ENCODE data around the gene EPM2AIP1. TPM values are rescaled to one million over a fixed set of nuclear protein-coding genes. Genes with fewer than 3 reads are reported as not detected.
"Not testable (repeated sequence)": the region's sequence is repeated elsewhere in the genome, so short reads cannot be mapped to it uniquely, and the experiment has no call there.

Gene EPM2AIP1
- polyA plus RNA-seq, 5 donors = 37.3 to 74.3 (median 63.4) TPM

DNA sequence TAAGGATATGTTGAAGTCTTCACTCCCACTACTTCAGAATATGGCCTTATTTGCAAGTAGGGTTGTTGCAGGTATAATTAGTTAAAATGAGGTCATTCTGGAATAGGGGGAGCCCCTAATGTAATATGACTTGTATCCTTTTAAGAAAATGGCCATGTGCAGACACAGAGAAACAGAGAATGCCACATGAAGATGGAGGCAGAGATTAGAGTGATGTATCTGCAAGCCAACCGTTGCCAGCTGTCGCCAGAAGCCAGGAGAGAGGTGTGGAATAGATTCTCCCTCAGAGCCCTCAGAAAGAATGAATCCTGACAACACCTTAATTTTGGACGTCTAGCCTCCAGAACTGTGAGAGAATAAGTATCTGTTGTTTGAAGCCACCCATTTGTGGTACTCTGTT lies 36.8 kb downstream of the EPM2AIP1 start:
- no peak for DNase-seq

DNA sequence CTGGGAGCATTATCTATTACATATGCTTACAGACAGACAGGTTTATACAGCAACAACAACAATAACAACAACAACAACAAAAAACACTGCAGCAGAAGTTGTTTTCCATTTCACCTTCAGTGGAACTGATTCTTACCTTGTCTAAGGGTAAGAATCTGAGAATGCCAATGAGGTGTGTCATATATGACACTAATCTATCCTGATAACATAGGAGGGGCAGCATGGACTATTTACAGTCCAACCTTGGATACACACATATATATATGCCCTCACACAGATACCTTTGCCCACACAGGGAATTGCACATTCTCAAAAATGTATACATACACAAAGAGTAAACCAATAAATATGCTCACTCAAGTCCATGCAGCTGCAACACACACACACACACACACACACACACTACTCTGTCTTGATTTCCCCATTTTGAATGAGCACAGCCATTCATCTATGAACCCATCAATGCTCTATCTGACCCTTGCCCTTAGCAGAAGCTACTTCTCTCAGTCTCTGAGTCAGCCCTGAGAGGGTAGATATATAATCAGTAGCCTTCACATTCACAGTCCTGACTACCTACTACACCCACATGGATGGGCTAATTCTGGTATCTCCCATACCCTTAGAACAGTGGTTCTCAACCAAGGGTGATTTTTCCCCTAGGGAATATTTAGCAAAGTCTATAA lies 38.3 kb downstream of the EPM2AIP1 start:
- DNase-seq = no peak

DNA sequence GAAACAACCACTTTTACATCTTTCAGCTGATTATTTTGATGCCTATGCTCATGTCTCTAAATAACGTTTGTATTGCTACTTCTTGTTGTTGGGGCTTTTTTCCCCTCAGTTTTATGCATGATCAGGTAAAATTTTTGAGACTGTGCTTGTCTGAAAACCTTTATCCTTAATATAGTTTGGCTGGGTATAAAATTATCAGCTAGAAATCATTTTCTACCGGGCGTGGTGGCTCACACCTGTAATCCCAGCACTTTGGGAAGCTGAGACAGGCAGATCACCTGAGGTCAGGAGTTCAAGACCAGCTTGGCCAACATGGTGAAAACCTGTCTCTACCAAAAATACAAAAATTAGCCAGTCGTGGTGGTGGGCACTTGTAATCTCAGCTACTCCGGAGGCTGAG lies 45.1 kb downstream of the EPM2AIP1 start:
- DNase-seq = not testable (repeated sequence)

DNA sequence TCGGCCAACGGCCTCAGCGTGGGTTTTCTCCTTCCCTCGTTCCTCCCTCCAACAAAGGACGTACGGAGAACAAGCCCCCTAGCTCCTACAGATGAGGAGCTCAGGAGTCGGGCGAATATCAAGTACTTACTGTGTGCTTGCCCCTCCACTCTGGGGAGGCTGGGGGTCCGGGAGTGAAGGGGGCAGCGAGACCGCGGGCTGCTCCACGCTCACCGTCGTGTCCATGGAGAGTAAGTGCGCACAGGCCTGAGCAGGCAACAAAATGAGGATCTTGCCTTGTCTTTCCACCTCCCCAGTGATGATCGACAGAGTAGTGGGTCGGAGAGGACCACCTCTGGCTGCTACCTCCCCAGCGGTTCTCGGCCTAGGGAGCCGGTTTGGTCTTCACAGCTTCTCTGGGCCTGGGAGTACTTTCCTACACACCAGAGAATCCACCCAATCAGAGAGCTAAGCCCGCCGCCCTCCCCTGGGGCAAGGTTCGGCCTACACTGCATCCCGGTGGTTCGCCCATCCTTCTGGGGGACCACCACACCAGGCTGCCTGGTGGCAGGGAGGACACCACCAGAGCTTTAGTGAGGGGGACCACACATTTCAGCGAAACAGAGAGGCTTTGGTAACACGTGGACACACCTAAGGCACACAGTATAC lies 47.5 kb downstream of the EPM2AIP1 start:
- no peak for DNase-seq

DNA sequence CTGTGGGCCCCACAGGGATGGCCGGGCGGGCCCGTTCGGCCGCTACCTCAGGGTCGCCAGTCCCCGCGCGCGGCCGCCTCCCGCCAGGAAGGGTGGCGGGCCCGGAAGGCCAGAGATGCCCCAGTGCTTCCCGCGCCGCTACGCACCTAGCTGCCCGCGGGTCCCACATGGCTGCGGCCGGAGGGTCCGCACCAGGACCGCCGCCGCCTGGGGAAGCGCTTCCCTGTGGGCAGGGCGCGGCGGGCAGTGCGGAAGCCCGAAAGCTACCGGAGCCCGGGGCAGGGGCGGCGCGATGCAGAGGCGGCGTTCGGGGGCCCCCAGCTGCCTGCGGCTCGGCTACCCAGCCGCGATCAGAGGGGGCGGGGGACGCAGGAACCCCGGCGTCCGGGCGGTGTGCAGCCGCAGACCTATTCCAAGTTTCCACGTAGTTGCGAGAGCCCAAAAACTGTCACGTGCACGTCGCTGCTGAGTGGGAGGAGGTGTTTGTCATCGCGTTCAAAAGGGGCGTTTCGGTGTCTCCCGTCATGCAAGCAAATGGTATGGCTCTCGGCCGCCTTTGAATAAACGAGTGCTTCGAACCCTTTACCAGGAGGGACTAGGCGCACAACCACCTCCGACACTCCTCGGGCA lies 48.2 kb downstream of the EPM2AIP1 start, which contains the start of gene TRANK1:
TRANK1 (minus strand) TSS at position 414 of the 630 bp plus-strand sequence; CDS start at position 169, 245 bp downstream.
- DNase-seq = peak; percentile 66 to 71

DNA sequence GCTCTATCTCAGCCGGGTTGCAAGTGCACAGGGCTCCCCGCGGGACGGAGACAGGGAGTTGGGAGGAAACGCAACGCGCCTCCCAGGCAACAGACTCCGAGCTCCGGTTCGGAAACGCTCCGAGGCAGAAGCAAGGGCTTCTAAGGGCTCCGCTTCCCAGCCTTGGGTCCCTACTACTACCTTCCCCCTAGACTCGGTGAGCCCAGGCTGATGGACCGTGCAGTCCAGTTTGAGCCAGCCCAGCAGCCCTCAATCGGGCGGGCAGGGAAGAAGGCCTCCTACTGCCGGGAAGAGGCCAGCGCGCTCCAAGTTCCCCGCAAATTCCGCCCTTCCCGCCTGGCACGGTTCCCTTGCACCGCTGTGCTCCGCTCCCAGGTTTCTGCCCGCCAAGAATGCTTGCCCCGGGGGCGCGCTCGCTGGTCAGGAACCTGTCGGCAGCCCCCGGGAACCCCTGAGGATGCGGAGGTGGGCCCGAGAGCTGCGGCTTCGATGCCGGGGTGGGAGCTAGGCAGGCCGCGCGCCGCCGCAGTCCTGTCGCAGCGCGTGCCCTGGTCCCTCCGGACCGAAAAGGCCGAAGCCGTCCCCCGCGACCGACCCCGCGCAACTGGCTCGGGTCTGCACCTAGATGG lies 48.8 kb downstream of the EPM2AIP1 start:
- DNase-seq = peak; percentile 67 to 78

DNA sequence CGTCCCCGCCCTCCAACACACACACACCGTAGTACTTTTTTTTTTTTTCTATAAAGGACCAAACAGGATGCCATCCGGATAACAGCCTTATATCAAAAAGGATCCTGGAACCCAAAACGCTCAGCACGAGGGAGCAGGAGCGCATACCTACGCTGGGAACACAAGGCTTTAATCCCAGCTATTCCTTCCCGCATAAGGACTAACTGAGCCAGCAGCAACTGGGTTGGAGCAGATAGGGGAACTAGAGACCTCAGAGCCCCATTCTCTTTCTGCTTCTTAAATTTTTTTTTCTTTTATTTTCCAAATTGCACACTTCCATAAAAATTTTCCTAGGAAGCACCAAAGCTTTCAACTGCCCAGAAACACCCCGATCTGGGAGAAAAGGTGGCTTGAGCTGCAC lies 49.3 kb downstream of the EPM2AIP1 start:
- DNase-seq = no peak

DNA sequence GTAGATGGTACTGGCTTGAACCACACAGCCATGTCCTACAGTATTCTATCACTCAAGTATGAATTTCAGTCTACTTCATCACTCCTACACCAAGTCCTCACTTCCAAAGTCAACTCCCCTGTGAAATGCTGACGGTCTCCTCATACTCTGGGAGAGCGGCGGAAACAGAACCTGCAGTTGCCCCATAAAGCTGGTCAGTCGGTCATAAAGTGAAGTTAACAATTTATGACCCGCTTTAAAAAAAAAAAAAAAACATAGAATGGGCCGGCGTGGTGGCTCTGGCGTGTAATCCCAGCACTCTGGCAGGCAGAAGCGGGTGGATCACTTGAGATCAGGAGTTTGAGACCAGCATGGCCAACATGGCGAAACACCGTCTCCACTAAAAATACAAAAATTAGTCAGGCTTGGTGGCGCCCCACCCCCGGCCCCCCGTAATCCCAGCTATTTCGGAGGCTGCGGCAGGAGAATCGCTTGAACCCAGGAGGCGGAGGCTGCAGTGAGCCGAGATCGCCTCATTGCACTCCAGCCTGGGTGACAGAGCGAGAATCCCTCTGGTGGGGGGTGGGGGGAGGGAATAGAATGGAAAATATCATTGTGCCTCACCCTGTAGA lies 50.2 kb downstream of the EPM2AIP1 start:
- DNase-seq = no peak

DNA sequence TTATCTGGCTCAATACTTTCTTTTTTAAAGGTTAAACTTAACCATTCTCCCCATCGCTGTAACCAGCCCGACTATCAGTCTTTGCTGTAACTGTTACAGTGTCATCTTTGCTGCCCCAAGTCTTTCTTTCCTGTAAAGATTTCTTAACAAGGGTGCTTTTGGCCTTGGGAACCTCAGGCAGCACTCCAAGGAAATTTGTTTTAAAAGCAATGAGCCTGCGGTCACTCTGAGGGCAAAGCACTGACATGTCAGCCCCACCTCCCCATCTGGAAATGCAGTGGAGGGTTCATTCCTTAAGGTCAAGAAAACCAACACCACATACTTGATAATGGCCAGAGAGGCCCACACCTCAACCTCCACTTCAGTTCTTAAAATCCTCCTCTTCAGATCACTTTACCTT lies 51.3 kb downstream of the EPM2AIP1 start:
- no peak for DNase-seq

DNA sequence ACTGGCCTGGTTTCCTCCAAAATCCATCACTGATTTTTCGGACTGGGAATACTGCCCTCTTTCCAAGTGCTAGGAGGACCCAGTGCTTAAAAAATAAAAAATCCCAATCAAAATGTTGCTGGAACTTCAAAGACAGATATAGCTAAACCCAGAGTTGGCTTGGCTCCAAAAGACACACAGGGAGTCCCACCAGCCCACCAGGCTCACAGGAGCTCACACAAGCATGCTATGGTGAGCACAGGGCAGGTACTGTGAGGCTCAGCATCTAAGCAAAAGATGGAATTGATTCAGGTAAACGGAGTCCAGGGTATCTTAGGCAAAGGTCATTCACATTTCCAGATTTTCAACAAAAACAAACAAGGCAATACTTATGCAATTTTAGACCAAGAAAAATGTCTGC lies 51.8 kb downstream of the EPM2AIP1 start:
- DNase-seq = no peak

DNA sequence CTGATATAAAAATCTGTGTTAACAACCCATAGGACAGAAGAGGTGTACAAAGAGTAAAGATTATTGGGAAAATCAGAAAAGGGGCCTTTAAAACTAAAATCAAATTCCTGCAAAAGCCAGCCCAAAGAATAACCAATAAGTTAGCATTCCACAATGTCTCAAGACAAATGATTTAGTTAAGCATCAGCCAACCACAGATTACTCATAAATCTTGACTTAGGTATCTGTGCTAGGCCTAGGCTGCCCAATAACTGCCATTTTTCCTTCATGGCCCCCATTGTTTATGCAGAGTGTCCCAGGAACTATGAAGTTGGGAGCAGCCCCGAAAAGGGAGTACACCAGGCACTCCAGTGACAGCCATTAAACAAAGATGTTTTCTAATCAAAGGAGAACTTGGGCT lies 55.4 kb downstream of the EPM2AIP1 start:
- no peak for DNase-seq

Other genes with a start within 250 kb of the EPM2AIP1 start
- gene DCLK3, start 228.6 kb downstream of the EPM2AIP1 start, polyA plus RNA-seq (ENCODE audit: insufficient read depth in 1 of 5, insufficient read length in 5 of 5, low replicate concordance in 1 of 5) = 1 to 10 TPM; 1.2 to 1.7 (median 1.4) TPM
- gene TRANK1, start 48.1 kb downstream of the EPM2AIP1 start, polyA plus RNA-seq (ENCODE audit: insufficient read depth in 1 of 5, insufficient read length in 5 of 5, low replicate concordance in 1 of 5) = 10 to 100 TPM; 17.0 to 32.4 (median 27.3) TPM
- gene MLH1, start 387 bp upstream of the EPM2AIP1 start, polyA plus RNA-seq (ENCODE audit: insufficient read depth in 1 of 5, insufficient read length in 5 of 5, low replicate concordance in 1 of 5) = 10 to 100 TPM; 48.2 to 66.5 (median 61.7) TPM
- gene LRRFIP2, start 181.5 kb upstream of the EPM2AIP1 start, polyA plus RNA-seq (ENCODE audit: insufficient read depth in 1 of 5, insufficient read length in 5 of 5, low replicate concordance in 1 of 5) = 10 to 100 TPM; 61.4 to 72.4 (median 65.1) TPM

Data from right lung (tissue), 5 donors.